ENCODE data around the gene L3MBTL2.

DNA sequence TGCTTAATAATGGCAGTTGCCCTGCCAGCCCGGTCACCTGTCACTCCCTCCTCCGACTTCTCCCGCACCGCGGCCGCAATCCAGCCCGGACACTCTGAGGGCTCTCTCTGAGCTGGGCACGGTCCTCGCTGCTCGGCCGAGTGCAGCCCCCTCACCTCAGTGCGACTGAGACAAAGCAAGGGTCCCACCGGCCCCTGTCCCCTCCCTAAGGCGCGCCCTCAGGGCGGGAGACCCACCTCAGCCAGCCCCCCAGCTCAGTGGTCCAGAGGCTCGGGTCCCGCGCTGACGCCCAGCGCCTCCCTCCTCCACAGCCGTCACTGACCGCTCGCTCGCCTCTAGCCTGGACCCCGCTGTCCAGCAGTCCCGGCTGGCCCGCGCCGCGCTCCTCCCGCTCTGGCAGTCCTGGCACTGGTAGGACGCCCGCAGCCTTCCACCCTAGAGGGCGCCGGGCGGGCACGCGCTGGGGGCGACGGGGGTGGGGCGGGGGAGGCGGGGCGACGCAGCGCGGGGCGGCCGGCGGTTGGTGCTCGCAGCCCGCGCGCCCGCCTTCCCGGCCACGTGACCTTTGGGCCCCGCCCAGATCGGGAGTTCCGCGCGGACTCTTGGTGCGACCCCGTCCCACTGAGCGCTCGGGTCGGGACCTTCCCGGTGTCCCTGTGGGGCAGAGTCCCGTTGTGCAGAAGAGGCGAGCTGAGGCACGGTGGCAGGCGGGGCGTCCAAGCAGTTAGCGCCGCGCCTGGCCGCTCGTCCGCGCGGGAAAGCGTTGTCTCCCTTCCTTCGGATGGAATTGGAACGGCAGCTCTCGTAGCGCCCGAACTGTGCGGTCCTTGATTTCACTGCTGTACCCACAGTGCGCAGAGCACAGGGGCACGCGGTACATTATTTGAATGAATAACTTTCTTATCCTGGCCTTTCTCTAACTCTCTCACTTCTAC, 7.8 kb upstream of the L3MBTL2 start:
- TF ChIP-seq, protein P1, sequence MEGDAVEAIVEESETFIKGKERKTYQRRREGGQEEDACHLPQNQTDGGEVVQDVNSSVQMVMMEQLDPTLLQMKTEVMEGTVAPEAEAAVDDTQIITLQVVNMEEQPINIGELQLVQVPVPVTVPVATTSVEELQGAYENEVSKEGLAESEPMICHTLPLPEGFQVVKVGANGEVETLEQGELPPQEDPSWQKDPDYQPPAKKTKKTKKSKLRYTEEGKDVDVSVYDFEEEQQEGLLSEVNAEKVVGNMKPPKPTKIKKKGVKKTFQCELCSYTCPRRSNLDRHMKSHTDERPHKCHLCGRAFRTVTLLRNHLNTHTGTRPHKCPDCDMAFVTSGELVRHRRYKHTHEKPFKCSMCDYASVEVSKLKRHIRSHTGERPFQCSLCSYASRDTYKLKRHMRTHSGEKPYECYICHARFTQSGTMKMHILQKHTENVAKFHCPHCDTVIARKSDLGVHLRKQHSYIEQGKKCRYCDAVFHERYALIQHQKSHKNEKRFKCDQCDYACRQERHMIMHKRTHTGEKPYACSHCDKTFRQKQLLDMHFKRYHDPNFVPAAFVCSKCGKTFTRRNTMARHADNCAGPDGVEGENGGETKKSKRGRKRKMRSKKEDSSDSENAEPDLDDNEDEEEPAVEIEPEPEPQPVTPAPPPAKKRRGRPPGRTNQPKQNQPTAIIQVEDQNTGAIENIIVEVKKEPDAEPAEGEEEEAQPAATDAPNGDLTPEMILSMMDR (IDR thresholded peaks at IDR 0.05; ENCODE audit: insufficient read depth, low read length, poor library complexity, severe bottlenecking) = no peak
- no peak for TF ChIP-seq EZH2phosphoT487 (conservative IDR thresholded peaks at IDR 0.05; ENCODE audit: low read length)
